Measurements from ENCODE around the gene RBP4. TPM values are rescaled to one million over a fixed set of nuclear protein-coding genes. Genes with fewer than 3 reads are reported as not detected.

The RBP4 gene
- total RNA-seq, 1 donor from 2014 or later = not detected

DNA sequence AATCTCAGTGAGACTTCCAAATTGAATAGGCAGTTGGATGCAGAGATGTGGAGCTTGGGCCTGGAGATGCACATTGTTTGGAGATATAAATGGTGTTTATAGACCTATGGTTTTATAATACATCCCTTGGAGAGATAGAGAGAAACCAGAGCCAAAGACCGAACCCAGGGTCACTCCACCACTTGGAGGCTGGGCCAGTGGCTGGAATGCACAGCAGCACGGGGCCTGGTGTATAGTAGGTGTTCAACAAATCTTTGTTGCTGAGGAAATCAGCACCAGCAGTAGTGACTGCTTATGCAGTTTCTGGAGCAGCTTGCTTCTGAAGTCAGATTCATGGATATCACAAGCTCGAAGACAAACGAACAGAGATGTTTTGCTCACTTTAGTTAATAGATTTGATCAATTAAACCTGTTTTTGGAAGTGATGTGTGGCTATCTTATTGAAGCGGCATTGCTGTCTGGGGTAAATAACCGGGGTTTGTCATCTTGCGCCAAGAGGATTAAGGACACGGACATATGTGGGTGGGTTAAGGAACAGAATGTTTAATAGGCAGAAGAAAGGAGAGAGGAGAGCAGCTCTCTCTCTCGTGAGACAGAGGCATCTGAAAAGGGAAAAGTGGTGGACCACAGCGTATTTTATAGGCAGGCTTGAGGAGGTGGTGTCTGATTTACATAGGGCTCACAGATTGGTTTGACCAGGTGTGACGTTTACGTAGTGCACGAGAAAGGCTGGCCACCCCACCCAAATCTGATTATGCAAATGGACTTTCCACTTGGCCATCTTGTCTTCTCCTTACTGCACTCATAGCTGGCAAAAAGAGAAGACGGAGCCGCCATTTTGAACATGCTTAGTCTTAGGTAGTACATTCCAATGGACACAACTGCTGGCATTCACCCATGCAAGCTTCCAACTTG, 11.1 kb downstream of the RBP4 start:
- Mint-ChIP-seq H3K4me3 (no peak overlapping the region), H3K9me3 (no peaks in the 10 kb centered on the region), H3K36me3 (ENCODE audit: low read depth) (no peaks in the 10 kb centered on the region), H3K4me1 (no peaks in the 10 kb centered on the region), H3K27me3 (peaks cover 6% of the 10 kb centered on the region), H3K27ac (no peak overlapping the region)
- intact Hi-C loops (cut with micrococcal nuclease) = no loop called here
- DNase-seq = no peak

DNA sequence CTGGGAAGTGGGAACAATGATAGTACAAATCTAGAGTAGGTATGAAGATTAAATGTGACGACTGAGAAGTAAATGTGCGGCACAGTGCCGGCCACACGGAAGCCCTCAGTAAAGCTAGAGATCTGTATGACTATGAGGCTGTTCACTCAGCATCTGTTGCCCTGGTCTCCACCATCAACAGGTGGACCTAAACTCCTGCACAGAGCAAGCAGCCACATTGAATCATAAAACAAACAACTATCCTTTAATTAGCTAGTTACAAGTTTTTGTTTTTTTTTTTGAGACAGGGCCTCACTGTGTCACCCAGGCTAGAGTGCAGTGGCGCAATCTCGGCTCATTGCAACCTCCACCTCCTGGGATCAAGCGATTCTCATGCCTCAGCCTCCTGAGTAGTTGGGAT, 16.6 kb downstream of the RBP4 start:
- Mint-ChIP-seq H3K36me3 (ENCODE audit: low read depth) (no peaks in the 10 kb centered on the region), H3K4me3 (no peak overlapping the region), H3K27ac (no peak overlapping the region), H3K4me1 (no peaks in the 10 kb centered on the region), H3K27me3 (peaks cover 5% of the 10 kb centered on the region), H3K9me3 (peaks cover 5% of the 10 kb centered on the region)
- intact Hi-C loops (cut with micrococcal nuclease) = no loop called here
- no peak for DNase-seq

DNA sequence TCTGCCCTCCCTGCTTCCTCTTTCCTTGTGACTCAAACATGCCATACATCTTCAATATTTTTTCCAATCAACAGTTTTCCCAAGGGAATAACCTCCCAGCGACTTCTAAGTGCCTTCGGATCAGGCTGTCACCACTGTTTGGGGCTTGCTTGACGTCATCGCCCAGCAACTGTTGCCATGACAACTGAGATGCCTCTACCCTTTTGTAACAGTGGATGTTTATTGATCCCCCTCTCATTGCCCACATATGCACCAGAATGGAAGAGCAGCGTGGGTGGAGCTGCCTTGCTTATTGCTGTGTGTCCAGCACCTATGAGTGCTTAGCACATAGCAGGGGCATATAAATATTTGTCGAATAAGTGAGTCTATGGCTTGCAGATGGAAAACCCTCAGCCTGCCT, 20.2 kb downstream of the RBP4 start:
- H3K4me3 Mint-ChIP-seq = no peak overlapping the region
- no peaks in the 10 kb centered on the region for H3K27me3 Mint-ChIP-seq
- no peaks in the 10 kb centered on the region for H3K4me1 Mint-ChIP-seq
- no peaks in the 10 kb centered on the region for H3K36me3 Mint-ChIP-seq (ENCODE audit: low read depth)
- no peak for DNase-seq
- H3K9me3 Mint-ChIP-seq = peaks cover 8% of the 10 kb centered on the region
- H3K27ac Mint-ChIP-seq = no peak overlapping the region
- intact Hi-C loops (cut with micrococcal nuclease) = no loop called here

DNA sequence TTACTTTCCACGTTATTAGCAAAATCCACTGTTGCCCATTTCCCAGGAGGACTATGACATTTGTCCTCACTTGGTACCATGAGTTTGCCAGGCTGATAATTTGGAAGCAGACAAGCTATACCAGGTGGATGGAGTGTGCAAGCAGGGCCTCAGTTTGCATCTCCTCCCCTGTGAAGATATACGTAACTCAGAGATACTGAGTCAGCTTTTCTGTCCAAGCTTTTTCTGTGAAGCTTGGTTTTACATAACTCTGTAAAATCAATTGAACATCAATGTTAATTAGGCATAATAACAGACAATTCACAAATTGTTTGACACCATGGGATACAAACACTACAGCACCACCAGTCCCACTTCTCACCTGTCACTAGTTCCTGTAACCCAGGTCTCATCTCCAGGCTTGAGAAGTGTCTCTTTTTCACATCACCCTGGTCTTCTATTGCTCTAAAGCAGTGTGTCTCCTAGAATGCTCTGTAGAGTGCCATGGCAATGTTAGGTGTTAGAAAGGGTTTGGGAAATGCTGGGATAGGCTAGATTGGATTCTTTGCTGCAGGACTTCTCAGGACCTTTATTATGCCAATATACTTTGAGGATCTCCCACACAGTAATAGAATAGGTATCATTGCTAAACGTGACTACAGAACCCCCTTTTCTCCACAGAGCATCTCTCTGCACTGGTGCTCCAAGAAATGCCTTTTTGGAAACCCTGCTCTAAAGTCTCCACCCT, 20.9 kb downstream of the RBP4 start:
- no peak overlapping the region for H3K27ac Mint-ChIP-seq
- no peak for DNase-seq
- H3K4me1 Mint-ChIP-seq = no peaks in the 10 kb centered on the region
- no peaks in the 10 kb centered on the region for H3K36me3 Mint-ChIP-seq (ENCODE audit: low read depth)
- H3K4me3 Mint-ChIP-seq = no peak overlapping the region
- H3K9me3 Mint-ChIP-seq = peaks cover 8% of the 10 kb centered on the region
- H3K27me3 Mint-ChIP-seq = peaks cover under 1% of the 10 kb centered on the region
- intact Hi-C loops (cut with micrococcal nuclease) = no loop called here

DNA sequence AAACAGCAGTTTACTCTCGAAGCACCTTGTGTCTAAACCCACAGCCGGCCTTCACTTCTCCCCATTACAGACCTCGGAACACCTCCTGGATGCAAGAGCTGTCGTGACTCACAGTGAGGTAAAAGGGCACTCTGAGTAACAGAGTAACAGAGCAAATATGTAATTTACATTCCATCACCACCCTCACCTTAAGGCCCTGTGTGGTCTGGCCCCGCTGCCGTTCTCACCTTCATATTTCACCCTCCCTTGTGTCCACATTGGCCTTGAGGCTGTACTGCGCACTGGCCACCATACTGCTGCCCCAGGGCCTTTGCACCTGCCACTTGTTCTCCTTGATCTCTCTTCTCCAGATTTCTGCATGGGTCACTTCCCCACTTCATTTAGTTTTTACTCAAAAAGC, 21.9 kb downstream of the RBP4 start:
- no peak overlapping the region for H3K27ac Mint-ChIP-seq
- H3K4me1 Mint-ChIP-seq = no peaks in the 10 kb centered on the region
- H3K4me3 Mint-ChIP-seq = no peak overlapping the region
- no peaks in the 10 kb centered on the region for H3K36me3 Mint-ChIP-seq (ENCODE audit: low read depth)
- DNase-seq = no peak
- peaks cover 8% of the 10 kb centered on the region for H3K9me3 Mint-ChIP-seq
- intact Hi-C loops (cut with micrococcal nuclease) = no loop called here
- H3K27me3 Mint-ChIP-seq = peaks cover 6% of the 10 kb centered on the region

DNA sequence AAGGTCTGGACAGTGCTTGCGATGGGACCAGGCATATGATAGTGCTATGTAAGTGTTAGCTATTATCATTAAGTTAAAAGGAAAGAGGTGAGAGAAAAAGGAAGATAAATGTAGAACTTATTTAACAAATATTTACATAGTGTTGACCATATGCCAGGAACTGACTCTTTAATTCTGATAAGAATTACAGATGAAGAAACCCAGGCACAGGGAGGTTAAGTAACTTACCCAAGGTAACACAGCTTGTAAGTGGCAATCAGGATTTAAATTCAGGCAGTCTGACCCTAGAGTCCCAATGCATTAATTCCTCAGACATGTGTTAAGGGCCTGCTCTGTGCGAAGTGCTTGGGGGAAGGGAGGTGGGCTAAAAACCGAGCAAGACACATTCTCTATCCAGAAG, 23.5 kb downstream of the RBP4 start:
- intact Hi-C loops (cut with micrococcal nuclease) = no loop called here

DNA sequence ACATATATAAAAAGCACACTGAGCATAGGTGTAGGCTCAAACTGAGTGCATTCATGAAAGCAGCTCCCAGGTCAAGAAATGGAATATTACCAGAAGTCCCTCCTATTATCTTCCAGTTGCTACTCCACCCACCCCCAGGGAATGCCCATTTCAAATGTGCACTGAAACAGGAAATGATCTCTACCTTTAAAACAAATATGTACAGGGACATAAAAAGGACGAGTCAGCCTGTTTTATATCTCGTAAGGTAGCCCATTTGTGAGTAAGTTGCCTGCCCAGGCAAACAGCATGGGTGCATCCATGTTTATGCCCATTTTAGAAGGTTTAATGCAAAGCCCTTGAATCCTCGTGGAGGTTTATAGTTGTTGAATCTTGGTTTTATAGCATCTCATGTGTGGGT, 24.1 kb downstream of the RBP4 start:
- no peak for DNase-seq
- Mint-ChIP-seq H3K4me3 (no peak overlapping the region), H3K9me3 (peaks cover 8% of the 10 kb centered on the region), H3K27ac (no peak overlapping the region), H3K36me3 (ENCODE audit: low read depth) (no peaks in the 10 kb centered on the region), H3K27me3 (peaks cover 22% of the 10 kb centered on the region), H3K4me1 (no peaks in the 10 kb centered on the region)
- intact Hi-C loops (cut with micrococcal nuclease) = no loop called here

More for the DNA sequence above, 23.5 kb downstream of the RBP4 start:
- DNase-seq = no peak
- Mint-ChIP-seq H3K36me3 (ENCODE audit: low read depth) (no peaks in the 10 kb centered on the region), H3K27ac (no peak overlapping the region), H3K4me1 (no peaks in the 10 kb centered on the region), H3K27me3 (peaks cover 15% of the 10 kb centered on the region), H3K9me3 (peaks cover 8% of the 10 kb centered on the region), H3K4me3 (no peak overlapping the region)

DNA sequence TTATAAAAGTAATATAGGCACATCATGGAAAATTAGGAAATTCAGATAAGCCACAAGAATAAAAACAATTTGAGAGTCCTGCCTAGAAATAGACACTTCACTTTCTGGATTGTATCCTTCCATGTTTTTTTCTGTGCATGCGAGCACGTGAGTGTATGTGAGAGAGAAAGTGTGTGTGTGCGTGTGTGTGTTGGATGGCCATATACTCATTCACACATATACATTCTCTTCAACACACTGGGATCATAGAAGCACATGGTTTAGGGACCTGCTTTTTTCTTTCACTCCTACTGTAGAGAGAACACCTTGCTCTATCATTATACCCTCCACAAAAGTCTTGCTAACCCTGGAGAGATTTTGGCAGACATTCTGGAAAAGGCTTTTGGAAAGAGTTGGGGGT, 27.1 kb downstream of the RBP4 start:
- intact Hi-C loops (cut with micrococcal nuclease) = no loop called here
- Mint-ChIP-seq H3K36me3 (ENCODE audit: low read depth) (no peaks in the 10 kb centered on the region), H3K9me3 (no peaks in the 10 kb centered on the region), H3K4me1 (no peaks in the 10 kb centered on the region), H3K4me3 (no peak overlapping the region), H3K27ac (no peak overlapping the region), H3K27me3 (peaks cover 38% of the 10 kb centered on the region)
- DNase-seq = no peak

DNA sequence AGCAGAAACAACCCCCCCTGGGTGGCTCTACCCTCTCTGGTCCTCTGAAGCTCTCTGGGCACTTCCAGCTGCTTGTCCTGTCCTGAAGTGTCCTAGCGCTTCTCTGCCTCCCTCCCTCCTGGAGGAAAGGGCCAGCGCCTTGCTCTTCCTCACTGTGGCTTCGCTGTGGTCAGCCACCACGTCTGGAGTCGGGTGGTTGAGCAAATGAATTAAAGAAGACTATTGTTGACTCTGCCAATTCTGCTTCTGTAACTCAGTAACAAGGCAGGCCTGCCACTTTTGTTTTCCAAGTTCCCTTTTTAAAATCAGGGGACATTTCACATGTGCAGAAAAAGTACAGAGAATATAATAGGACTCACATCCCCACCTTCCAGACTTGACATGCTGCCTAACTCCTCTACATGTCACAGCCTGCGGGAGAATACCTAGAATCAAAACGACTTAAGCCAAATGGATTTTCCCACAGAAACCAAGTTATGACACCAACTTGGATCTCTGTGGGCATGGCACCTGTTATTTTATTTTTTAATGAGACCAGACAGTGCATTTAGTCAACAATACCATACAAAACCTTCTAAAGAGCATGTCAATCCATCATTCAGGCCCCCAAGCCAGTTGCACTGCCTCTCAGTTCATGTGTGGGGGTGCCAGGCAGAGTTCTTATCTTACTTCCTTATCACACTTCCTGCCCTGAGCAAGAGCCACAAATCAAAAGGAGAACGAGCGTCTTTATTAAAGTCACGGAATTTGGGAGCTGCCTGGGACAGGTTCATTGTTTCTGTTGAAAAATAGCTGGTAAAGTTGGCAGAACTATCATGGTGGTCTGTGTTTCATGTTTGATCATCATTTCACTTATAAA, 27.8 kb downstream of the RBP4 start:
- Mint-ChIP-seq H3K27ac (no peak overlapping the region), H3K27me3 (peaks cover 42% of the 10 kb centered on the region), H3K9me3 (no peaks in the 10 kb centered on the region), H3K4me1 (no peaks in the 10 kb centered on the region), H3K4me3 (no peak overlapping the region), H3K36me3 (ENCODE audit: low read depth) (no peaks in the 10 kb centered on the region)
- no peak for DNase-seq
- intact Hi-C loops (cut with micrococcal nuclease) = no loop called here

DNA sequence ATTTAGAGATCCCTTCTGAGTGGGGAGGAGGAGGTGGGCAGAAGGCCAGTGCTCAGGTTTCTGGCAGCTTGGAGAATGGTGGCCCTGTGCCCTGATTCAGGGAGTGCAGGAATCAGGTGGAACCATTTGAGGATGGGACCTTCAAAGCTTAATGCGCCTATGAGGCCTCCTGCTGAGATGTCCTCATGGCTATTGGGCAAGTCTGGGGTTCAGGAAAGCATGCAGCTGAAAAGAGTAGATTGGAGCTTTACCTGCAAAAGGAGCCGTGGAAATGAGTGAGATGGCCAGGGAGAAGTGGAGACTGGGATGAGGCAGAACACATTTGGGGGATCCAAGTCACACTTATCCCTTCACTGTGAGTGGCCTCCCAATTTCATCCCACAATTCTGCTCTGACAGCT, 28.4 kb downstream of the RBP4 start:
- Mint-ChIP-seq H3K36me3 (ENCODE audit: low read depth) (no peaks in the 10 kb centered on the region), H3K9me3 (no peaks in the 10 kb centered on the region), H3K27me3 (peaks cover 49% of the 10 kb centered on the region), H3K27ac (no peak overlapping the region), H3K4me3 (no peak overlapping the region), H3K4me1 (no peaks in the 10 kb centered on the region)
- DNase-seq = no peak
- intact Hi-C loops (cut with micrococcal nuclease) = no loop called here

DNA sequence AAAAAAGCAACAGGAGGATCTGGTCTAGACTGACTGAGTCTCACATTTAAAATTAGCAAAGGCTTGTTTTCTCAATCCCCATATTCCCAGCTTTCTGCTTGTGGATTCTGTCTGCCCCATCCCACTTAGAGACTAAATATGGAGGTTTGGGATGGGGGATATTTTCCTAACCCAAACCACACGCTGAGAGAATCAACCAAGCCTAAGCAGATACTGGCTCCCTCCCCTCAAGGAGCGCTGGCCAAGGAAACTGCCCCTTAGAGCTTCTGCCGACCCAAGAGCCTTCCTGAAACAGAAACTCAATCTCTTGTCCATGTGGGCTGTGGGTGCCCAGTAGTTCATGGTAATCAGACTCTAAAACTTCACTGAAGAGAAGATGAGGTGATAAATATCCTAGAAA, 30.7 kb downstream of the RBP4 start:
- no peaks in the 10 kb centered on the region for H3K36me3 Mint-ChIP-seq (ENCODE audit: low read depth)
- peaks cover 65% of the 10 kb centered on the region for H3K27me3 Mint-ChIP-seq
- intact Hi-C loops (cut with micrococcal nuclease) = no loop called here
- no peaks in the 10 kb centered on the region for H3K9me3 Mint-ChIP-seq
- no peaks in the 10 kb centered on the region for H3K4me1 Mint-ChIP-seq
- no peak overlapping the region for H3K27ac Mint-ChIP-seq
- H3K4me3 Mint-ChIP-seq = no peak overlapping the region
- DNase-seq = no peak

DNA sequence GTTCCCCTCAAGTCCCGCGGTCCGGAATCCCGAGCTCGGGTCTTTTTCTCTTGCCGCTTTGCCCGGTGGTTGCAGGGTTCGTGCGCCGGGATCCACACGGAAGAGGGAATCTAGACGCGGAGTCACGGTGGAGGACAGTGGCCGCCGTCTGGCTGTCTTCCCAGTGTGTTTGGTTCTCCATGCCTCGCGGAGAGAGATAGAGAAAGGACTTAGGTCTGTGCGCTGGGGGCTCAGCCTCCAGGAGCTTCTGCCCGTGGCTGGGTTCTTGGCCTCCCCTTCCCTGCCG, 33.0 kb downstream of the RBP4 start:
- peaks cover 61% of the 10 kb centered on the region for H3K27me3 Mint-ChIP-seq
- DNase-seq = no peak
- H3K4me1 Mint-ChIP-seq = no peaks in the 10 kb centered on the region
- H3K9me3 Mint-ChIP-seq = no peaks in the 10 kb centered on the region
- H3K27ac Mint-ChIP-seq = no peak overlapping the region
- intact Hi-C loops (cut with micrococcal nuclease) = loop anchor here (5.0 kb wide), 1 partner anchor 496 kb away; the partner anchor contains the start of gene CYP26A1
- H3K4me3 Mint-ChIP-seq = no peak overlapping the region
- no peaks in the 10 kb centered on the region for H3K36me3 Mint-ChIP-seq (ENCODE audit: low read depth)

DNA sequence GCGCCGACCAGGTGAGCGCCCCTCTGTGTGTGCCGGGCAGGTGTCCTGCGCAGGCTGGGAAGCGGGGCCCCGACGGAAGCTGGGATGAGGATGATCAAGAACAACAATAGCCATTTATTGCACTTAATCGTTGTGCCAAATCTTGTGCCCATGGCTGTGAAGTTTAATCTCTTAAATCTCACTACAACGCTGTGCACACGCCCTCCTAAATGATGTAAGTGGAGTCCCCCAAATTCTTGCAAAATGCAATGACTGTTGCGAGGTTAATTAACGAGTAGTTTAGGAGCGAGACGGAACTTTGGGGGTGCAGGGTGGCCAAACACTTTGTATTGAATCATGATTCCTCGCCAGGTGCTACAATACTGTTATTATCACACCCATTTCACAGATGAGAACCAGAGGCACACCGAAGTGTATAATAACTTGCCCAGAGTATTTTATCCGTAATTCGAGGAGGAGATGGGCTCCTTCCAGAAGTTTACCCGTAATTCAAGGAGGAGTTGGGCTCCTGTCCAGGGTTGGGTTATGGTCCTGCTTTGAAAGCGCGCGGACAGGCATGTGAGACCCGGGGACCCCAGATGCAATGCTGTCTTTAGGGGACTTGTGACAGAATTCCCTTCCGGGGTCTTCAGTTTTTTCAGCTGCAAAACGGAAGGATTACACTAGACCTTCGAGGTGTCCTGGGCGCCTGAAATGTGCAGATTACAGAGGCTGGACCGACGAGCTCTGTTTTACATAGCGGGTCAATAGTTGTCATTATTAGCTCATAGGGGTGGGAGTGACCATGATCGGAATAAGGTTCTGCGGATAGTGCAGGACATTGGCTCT, 33.5 kb downstream of the RBP4 start:
- intact Hi-C loops (cut with micrococcal nuclease) = loop anchor here (5.0 kb wide), 1 partner anchor 495 kb away; the partner anchor contains the start of gene CYP26A1
- H3K9me3 Mint-ChIP-seq = no peaks in the 10 kb centered on the region
- H3K27me3 Mint-ChIP-seq = peaks cover 58% of the 10 kb centered on the region
- H3K4me1 Mint-ChIP-seq = no peaks in the 10 kb centered on the region
- H3K4me3 Mint-ChIP-seq = no peak overlapping the region
- no peak overlapping the region for H3K27ac Mint-ChIP-seq
- no peaks in the 10 kb centered on the region for H3K36me3 Mint-ChIP-seq (ENCODE audit: low read depth)
- DNase-seq = no peak
